Urinary bladder (tissue), 4 donors: ENCODE measurements around the gene PTPRH. TPM values are rescaled to one million over a fixed set of nuclear protein-coding genes. Genes with fewer than 3 reads are reported as not detected.

Experiments
- DNase-seq: peaks from one replicate; pipeline ENCODE4 v3.0.0-alpha.2; 2015; ENCODE audit errors: extremely low spot score
- H3K27ac ChIP-seq: one replicate; pipeline ENCODE4 v1.5.1; 2013; ENCODE audit warnings: low read depth, mild to moderate bottlenecking, moderate library complexity
- H3K36me3 ChIP-seq: one replicate; pipeline ENCODE4 v1.6.1; 2013; ENCODE audit warnings: mild to moderate bottlenecking, moderate library complexity; ENCODE audit not compliant: insufficient read depth
- H3K4me1 ChIP-seq: one replicate; pipeline ENCODE4 v1.6.1; 2013; ENCODE audit warnings: mild to moderate bottlenecking, moderate library complexity; ENCODE audit not compliant: insufficient read depth
- H3K4me3 ChIP-seq: one replicate; pipeline ENCODE4 v1.5.1; 2013; ENCODE audit warnings: low read depth, low read length
- WGBS: extraction: QIAGEN DNeasy Blood & Tissue Kit; methylation state at CpG from one replicate; pipeline ENCODE4 v1.1.7; 2013; 5-methylcytosine and 5-hydroxymethylcytosine counted together
- polyA plus RNA-seq: library from polyadenylated mRNA; stranded (reverse); fragments of 200-250 nt; gene quantifications from one replicate; pipeline ENCODE4 v1.2.3, GENCODE V29; 2013
- total RNA-seq: library from RNA; depleted of rRNA; stranded (reverse); fragments of >200 nt; gene quantifications from one replicate; pipeline ENCODE4 v1.2.3, GENCODE V29; 2014
- donor health status: healthy with polysubstance abuse.
- donor health status: healthy.

Gene PTPRH
- total RNA-seq (3.6 TPM), polyA plus RNA-seq (1.6 TPM)

GRCh38 chr19:55208880-55209692 lies at the start of gene PTPRH:
PTPRH (minus strand) TSS chr19:55209501; CDS start chr19:55209433, 68 bp downstream.
- 56% methylated on average over 17 of the region's 18 CpGs for WGBS
- Histone ChIP-seq H3K36me3 (no peaks in the 10 kb centered on the region), H3K4me3 (no peak within 1 kb of the TSS), H3K4me1 (no peaks in the 10 kb centered on the region), H3K27ac (no peak within 1 kb of the TSS)
- DNase-seq = no peak

GRCh38 chr19:55258476-55258827 lies 49.2 kb upstream of the PTPRH start:
- WGBS = under 1% methylated on average over 53 of the region's 53 CpGs
- H3K27ac ChIP-seq = peak overlapping the region; percentile 73
- no peak for DNase-seq
- peaks cover 4% of the 10 kb centered on the region for H3K4me1 ChIP-seq
- peak overlapping the region; percentile 97 for H3K4me3 ChIP-seq
- H3K36me3 ChIP-seq = no peaks in the 10 kb centered on the region

GRCh38 chr19:55257461-55258420 lies 48.4 kb upstream of the PTPRH start:
- H3K4me1 ChIP-seq = peaks cover 4% of the 10 kb centered on the region
- 3% methylated on average over 51 of the region's 51 CpGs for WGBS

GRCh38 chr19:55256562-55257460 lies 47.5 kb upstream of the PTPRH start:
- Histone ChIP-seq H3K4me3 (peak overlapping the region; percentile 97), H3K36me3 (no peaks in the 10 kb centered on the region), H3K4me1 (peaks cover 4% of the 10 kb centered on the region), H3K27ac (no peak overlapping the region)
- no peak for DNase-seq
- WGBS = 51% methylated on average over 22 of the region's 22 CpGs

More at GRCh38 chr19:55257461-55258420, 48.4 kb upstream of the PTPRH start:
- Histone ChIP-seq H3K36me3 (no peaks in the 10 kb centered on the region), H3K4me3 (peak overlapping the region; percentile 97), H3K27ac (no peak overlapping the region)
- DNase-seq = no peak

- Histone ChIP-seq H3K27ac (no peak overlapping the region), H3K4me1 (peaks cover 4% of the 10 kb centered on the region), H3K36me3 (no peaks in the 10 kb centered on the region), H3K4me3 (no peak overlapping the region)
- DNase-seq = no peak
- 63% methylated on average over 17 of the region's 17 CpGs for WGBS
Measured at GRCh38 chr19:55255618-55256423, 46.5 kb upstream of the PTPRH start.

- H3K4me1 ChIP-seq = peaks cover 6% of the 10 kb centered on the region
Measured at GRCh38 chr19:55254625-55254977, 45.3 kb upstream of the PTPRH start.

GRCh38 chr19:55253842-55254624 lies 44.7 kb upstream of the PTPRH start:
- Histone ChIP-seq H3K4me3 (peak overlapping the region; percentile 6), H3K4me1 (peaks cover 6% of the 10 kb centered on the region), H3K36me3 (no peaks in the 10 kb centered on the region), H3K27ac (peak overlapping the region; percentile 28)
- WGBS = 71% methylated on average over 23 of the region's 23 CpGs
- DNase-seq = no peak

More at GRCh38 chr19:55254625-55254977, 45.3 kb upstream of the PTPRH start:
- peak overlapping the region; percentile 28 for H3K27ac ChIP-seq
- H3K36me3 ChIP-seq = no peaks in the 10 kb centered on the region
- peak overlapping the region; percentile 6 for H3K4me3 ChIP-seq
- no peak for DNase-seq
- WGBS = 59% methylated on average over 6 of the region's 6 CpGs

- no peak for DNase-seq
- Histone ChIP-seq H3K4me3 (no peak overlapping the region), H3K36me3 (no peaks in the 10 kb centered on the region), H3K4me1 (peaks cover 6% of the 10 kb centered on the region), H3K27ac (no peak overlapping the region)
- WGBS = 80% methylated on average over 21 of the region's 21 CpGs
Measured at GRCh38 chr19:55252760-55253663, 43.7 kb upstream of the PTPRH start.

GRCh38 chr19:55251341-55252081 lies 42.2 kb upstream of the PTPRH start:
- H3K4me1 ChIP-seq = peaks cover 2% of the 10 kb centered on the region
- DNase-seq = no peak
- WGBS = 69% methylated on average over 19 of the region's 19 CpGs
- no peaks in the 10 kb centered on the region for H3K36me3 ChIP-seq
- peak overlapping the region; percentile 58 for H3K27ac ChIP-seq
- H3K4me3 ChIP-seq = no peak overlapping the region

GRCh38 chr19:55250262-55251036 lies 41.1 kb upstream of the PTPRH start:
- no peak for DNase-seq
- Histone ChIP-seq H3K4me1 (peaks cover 2% of the 10 kb centered on the region), H3K36me3 (no peaks in the 10 kb centered on the region), H3K27ac (peak overlapping the region; percentile 30), H3K4me3 (no peak overlapping the region)
- 93% methylated on average over 18 of the region's 18 CpGs for WGBS
